IPS DF 6.9 (cell line): ENCODE data around the gene LRRC71.

Experiments
- DNase-seq: peaks from one replicate; pipeline ENCODE4 v3.0.0-alpha.2; 2013; ENCODE audit warnings: low read depth, low spot score
- H3K27ac ChIP-seq: one replicate; pipeline ENCODE4 v1.5.1; 2013; ENCODE audit warnings: low read length, control low read depth
- H3K27me3 ChIP-seq: 2 replicates; pipeline ENCODE4 v1.6.1; 2013; ENCODE audit warnings: mild to moderate bottlenecking, low read length; ENCODE audit not compliant: control insufficient read depth, insufficient read depth
- H3K36me3 ChIP-seq: 2 replicates; pipeline ENCODE4 v1.6.1; 2013; ENCODE audit warnings: low read length; ENCODE audit not compliant: control insufficient read depth, insufficient read depth
- H3K4me1 ChIP-seq: 2 replicates; pipeline ENCODE4 v1.6.1; 2013; ENCODE audit warnings: low read length; ENCODE audit not compliant: control insufficient read depth, insufficient read depth
- H3K4me3 ChIP-seq: 2 replicates; pipeline ENCODE4 v1.5.1; 2013; ENCODE audit warnings: mild to moderate bottlenecking, low read length
- H3K9me3 ChIP-seq: 2 replicates; pipeline ENCODE4 v1.6.1; 2013; ENCODE audit warnings: low read length, inconsistent platforms; ENCODE audit not compliant: control insufficient read depth, insufficient read depth
- WGBS: extraction: QIAGEN DNeasy Blood & Tissue Kit; methylation state at CpG from one replicate; pipeline ENCODE4 v1.1.7; 2013; ENCODE audit warnings: mixed read lengths, missing lambda C conversion rate; ENCODE audit not compliant: insufficient read length, insufficient coverage; 5-methylcytosine and 5-hydroxymethylcytosine counted together

The LRRC71 gene

GRCh38 chr1:156939786-156940334, 19.4 kb downstream of the LRRC71 start:
- DNase-seq: no peak
- Histone ChIP-seq H3K4me1 (0 out of 2 replicates have a peak, but pooled peaks cover 1% of the 10 kb centered on the region), H3K27me3 (no peaks in the 10 kb centered on the region), H3K27ac (no peak overlapping the region), H3K9me3 (no peaks in the 10 kb centered on the region), H3K36me3 (peaks cover 24% of the 10 kb centered on the region), H3K4me3 (no peak overlapping the region)
- WGBS: no CpG with 5 or more reads among the region's 13 CpGs

- WGBS: no CpG with 5 or more reads among the region's 10 CpGs
- H3K36me3 ChIP-seq: peaks cover 39% of the 10 kb centered on the region
- H3K27me3 ChIP-seq: no peaks in the 10 kb centered on the region
- no peak for DNase-seq
- no peaks in the 10 kb centered on the region for H3K9me3 ChIP-seq
- no peak overlapping the region for H3K27ac ChIP-seq
- H3K4me1 ChIP-seq: no peaks in the 10 kb centered on the region
- no peak overlapping the region for H3K4me3 ChIP-seq
Observed at GRCh38 chr1:156941675-156942074, 21.2 kb downstream of the LRRC71 start.

DNA sequence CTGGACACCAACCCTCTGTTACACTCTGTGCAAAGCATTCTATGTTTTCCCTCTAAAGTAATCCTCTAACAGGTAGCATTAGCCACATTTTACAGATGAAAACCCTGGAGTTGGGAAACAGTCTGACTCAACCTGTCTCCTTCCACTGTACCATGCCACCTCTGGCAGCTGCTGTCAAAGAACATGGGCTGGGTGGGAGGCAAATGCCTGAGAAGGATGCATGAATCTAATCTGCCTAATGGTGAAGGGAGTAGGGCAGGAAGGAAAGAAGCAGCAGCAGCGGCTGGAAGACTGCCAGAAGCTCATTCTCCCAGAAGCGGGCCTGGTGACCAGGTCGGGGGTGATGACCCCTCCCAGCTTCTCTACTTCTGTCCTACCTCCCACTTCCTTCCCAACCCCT, 21.7 kb downstream of the LRRC71 start:
- no peak for DNase-seq
- Histone ChIP-seq H3K27ac (no peak overlapping the region), H3K27me3 (no peaks in the 10 kb centered on the region), H3K36me3 (peaks cover 43% of the 10 kb centered on the region), H3K9me3 (no peaks in the 10 kb centered on the region), H3K4me3 (no peak overlapping the region), H3K4me1 (no peaks in the 10 kb centered on the region)
- no CpG with 5 or more reads among the region's 3 CpGs for WGBS

DNA sequence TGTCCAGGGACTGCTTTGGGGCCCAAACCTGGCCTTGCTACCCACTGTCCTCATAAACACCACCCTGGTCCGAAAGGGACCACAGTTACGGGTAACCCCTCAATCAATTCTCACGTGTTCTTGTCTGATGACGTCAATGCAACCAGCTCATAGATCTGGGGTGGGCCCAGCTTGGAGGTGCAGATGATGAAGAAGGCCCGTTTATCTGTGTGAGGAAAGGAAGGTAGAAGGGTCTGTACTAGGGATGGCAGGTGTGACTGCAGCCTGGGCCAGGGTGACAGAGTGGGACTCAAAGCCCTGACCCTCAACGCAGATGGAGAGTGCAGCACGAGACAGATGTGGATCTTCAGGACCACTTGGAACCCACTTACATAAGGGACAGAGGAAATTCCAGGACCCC, 22.1 kb downstream of the LRRC71 start:
- no peaks in the 10 kb centered on the region for H3K4me1 ChIP-seq
- H3K36me3 ChIP-seq: peaks cover 46% of the 10 kb centered on the region
- H3K27me3 ChIP-seq: no peaks in the 10 kb centered on the region
- DNase-seq: no peak
- H3K9me3 ChIP-seq: no peaks in the 10 kb centered on the region
- no peak overlapping the region for H3K27ac ChIP-seq
- WGBS: no CpG with 5 or more reads among the region's 7 CpGs
- no peak overlapping the region for H3K4me3 ChIP-seq

DNA sequence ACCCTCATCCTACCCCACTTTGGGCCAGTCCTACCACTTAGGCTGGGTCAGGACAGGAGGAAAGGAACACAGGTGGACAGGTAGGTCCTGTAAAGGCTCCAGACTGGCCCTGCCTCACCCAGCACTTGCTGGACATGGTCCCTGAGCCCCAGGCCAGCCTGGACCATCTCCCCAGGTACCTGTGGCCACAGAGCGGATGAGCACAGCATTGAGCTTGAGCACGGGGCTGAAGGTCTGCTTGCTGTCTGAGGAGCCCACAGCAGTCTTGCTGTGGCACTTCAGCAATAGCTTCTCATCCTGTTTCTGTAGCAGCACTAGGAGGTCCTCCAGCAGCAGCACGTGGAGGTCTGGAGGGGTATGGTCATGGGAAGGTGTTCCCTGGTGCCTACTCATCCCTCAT, 23.3 kb downstream of the LRRC71 start:
- Histone ChIP-seq H3K36me3 (peaks cover 52% of the 10 kb centered on the region), H3K27me3 (no peaks in the 10 kb centered on the region), H3K9me3 (no peaks in the 10 kb centered on the region), H3K4me1 (no peaks in the 10 kb centered on the region), H3K27ac (no peak overlapping the region), H3K4me3 (no peak overlapping the region)
- DNase-seq: no peak
- no CpG with 5 or more reads among the region's 3 CpGs for WGBS

- Histone ChIP-seq H3K9me3 (no peaks in the 10 kb centered on the region), H3K4me1 (no peaks in the 10 kb centered on the region), H3K4me3 (no peak overlapping the region), H3K36me3 (peaks cover 52% of the 10 kb centered on the region), H3K27me3 (no peaks in the 10 kb centered on the region), H3K27ac (no peak overlapping the region)
- no peak for DNase-seq
- WGBS: no CpG with 5 or more reads among the region's 1 CpG
Observed at GRCh38 chr1:156944268-156944667, 23.8 kb downstream of the LRRC71 start.

DNA sequence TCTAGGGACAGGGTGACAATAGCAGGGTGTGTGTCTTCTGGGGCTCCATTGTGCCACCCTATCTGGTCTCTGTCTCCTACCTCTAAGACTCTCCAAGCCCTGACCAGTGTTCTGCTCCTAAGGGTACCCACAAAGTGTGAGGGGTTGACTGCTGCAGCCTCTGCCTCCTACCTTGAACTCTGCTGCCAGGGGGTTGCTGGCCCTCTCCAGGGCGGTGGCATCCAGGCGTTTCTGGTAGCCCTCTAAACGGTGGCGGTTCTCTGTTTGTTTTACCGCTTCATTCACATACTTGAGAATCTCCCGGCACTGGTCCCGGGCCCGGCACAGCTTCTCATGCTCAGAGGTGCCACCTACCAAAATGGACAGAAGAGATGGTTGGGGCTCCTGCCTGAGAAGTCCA, 24.4 kb downstream of the LRRC71 start:
- Histone ChIP-seq H3K36me3 (peaks cover 48% of the 10 kb centered on the region), H3K4me1 (no peaks in the 10 kb centered on the region), H3K27ac (no peak overlapping the region), H3K27me3 (no peaks in the 10 kb centered on the region), H3K4me3 (no peak overlapping the region), H3K9me3 (no peaks in the 10 kb centered on the region)
- WGBS: no CpG with 5 or more reads among the region's 8 CpGs
- no peak for DNase-seq

DNA sequence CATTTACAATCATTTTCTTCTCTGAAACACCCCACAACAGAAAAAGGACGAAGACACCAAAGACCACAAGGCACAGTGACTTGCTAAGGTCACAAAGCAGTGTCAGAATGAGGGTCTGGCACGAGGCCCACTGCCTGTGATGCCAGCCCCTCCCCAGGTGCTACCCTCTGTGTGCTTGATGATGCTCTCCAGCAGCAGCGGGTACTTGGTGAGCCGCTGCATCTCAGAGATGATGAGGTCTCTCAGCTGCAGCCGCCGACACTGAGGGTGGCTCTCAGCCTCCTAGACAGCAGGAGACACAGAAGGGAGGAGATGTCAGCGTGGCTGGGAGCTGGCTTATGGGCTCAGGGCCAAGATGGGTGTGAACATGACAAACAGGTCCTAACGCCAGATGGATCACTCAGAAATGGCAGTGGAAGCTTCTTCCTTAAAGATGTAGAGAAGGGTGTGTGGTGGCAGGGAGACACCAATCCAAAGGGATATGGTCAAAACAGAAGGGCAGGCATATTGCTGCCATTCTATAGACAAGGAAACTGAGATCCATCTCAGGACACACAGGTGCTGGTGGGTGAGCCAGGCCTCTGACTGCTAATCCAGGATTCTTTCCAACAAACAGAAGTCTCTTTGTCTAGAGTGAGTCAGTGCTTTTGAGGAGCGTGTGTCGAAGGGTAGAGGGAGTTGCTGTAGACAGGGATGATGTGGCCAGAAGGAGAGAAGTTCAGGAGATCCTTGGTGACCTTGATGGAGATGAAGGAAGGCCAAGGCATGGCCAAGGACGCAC, 25.6 kb downstream of the LRRC71 start:
- DNase-seq: no peak
- Histone ChIP-seq H3K27me3 (no peaks in the 10 kb centered on the region), H3K4me3 (no peak overlapping the region), H3K36me3 (peaks cover 43% of the 10 kb centered on the region), H3K27ac (no peak overlapping the region), H3K9me3 (no peaks in the 10 kb centered on the region), H3K4me1 (no peaks in the 10 kb centered on the region)
- WGBS: no CpG with 5 or more reads among the region's 11 CpGs

GRCh38 chr1:156947127-156947526, 26.7 kb downstream of the LRRC71 start:
- DNase-seq: no peak
- Histone ChIP-seq H3K4me3 (no peak overlapping the region), H3K36me3 (peaks cover 50% of the 10 kb centered on the region), H3K27ac (no peak overlapping the region), H3K4me1 (no peaks in the 10 kb centered on the region), H3K9me3 (no peaks in the 10 kb centered on the region), H3K27me3 (no peaks in the 10 kb centered on the region)
- no CpG with 5 or more reads among the region's 9 CpGs for WGBS

DNA sequence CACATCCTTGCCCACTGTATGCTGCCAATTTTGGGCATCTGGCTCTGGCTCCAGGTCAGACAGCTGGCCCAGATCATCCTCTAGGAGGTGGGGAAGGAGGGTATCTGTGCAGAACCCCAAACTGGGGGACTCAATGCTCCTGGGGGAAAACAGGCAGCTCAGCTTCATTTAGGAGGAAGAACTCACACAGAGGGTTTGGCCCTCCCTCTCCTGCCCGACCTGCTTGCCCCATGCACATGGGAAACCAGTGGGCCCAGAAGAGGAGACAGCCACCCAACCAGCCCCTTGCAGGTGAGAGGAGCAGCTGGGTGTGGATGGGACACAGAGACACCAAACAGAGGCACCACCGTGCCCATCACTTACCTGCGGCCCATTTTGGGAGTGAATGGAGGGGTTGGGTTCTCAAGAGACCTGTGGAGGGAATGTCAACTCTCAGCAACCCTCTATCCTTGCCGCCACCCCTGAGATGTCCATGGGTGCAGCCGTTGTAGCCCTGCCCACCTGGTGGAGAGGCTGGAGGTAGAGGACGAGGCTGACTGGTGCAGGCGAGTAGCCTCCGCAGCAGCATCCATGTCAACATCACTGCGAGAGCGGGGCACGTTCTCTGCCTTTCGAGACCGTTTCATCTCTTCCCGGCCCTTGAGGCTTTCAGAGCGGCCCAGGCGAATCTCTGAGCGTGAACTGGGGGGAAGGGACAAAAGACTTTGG, 27.5 kb downstream of the LRRC71 start:
- no peak for DNase-seq
- Histone ChIP-seq H3K27me3 (no peaks in the 10 kb centered on the region), H3K4me3 (no peak overlapping the region), H3K4me1 (no peaks in the 10 kb centered on the region), H3K9me3 (no peaks in the 10 kb centered on the region), H3K36me3 (peaks cover 48% of the 10 kb centered on the region), H3K27ac (no peak overlapping the region)
- no CpG with 5 or more reads among the region's 17 CpGs for WGBS
